COLO668 (cell line): Measurements from ENCODE around the gene KRT31.
"Not testable (repeated sequence)": the region's sequence is repeated elsewhere in the genome, so short reads cannot be mapped to it uniquely, and the experiment has no call there.

Experiments
- DNase-seq: peaks from one replicate; lab custom pipeline; 2025; ENCODE audit not compliant: unreplicated experiment; lab: John Stamatoyannopoulos, UW

Gene KRT31

GRCh38 chr17:41392278-41392677, 5.1 kb downstream of the KRT31 start:
- no peak for DNase-seq

GRCh38 chr17:41391535-41391934, 5.9 kb downstream of the KRT31 start:
- no peak for DNase-seq

GRCh38 chr17:41390411-41390938, 6.9 kb downstream of the KRT31 start:
- DNase-seq, result no peak

- DNase-seq, result no peak
Observed at GRCh38 chr17:41387670-41388069, 9.7 kb downstream of the KRT31 start.

- no peak for DNase-seq
Observed at GRCh38 chr17:41386227-41386626, 11.2 kb downstream of the KRT31 start.

GRCh38 chr17:41383690-41384089, 13.7 kb downstream of the KRT31 start:
- no peak for DNase-seq

- no peak for DNase-seq
Observed at GRCh38 chr17:41382394-41382793, 15.0 kb downstream of the KRT31 start.

- not testable (repeated sequence) for DNase-seq
Observed at GRCh38 chr17:41381943-41382342, 15.5 kb downstream of the KRT31 start, which contains the start of gene KRT34. Gene KRT34 (minus strand): TSS chr17:41382306. CDS start chr17:41382246, 60 bp downstream.

- not testable (repeated sequence) for DNase-seq
Observed at GRCh38 chr17:41380091-41380490, 17.3 kb downstream of the KRT31 start.

GRCh38 chr17:41377546-41377945, 19.9 kb downstream of the KRT31 start:
- no peak for DNase-seq

GRCh38 chr17:41369713-41370112, 27.7 kb downstream of the KRT31 start, which contains the start of gene KRT33B:
Gene KRT33B (minus strand): TSS chr17:41369813. CDS start chr17:41369750, 63 bp downstream.
- DNase-seq, result no peak

GRCh38 chr17:41369023-41369422, 28.4 kb downstream of the KRT31 start:
- no peak for DNase-seq

GRCh38 chr17:41367426-41368075, 29.9 kb downstream of the KRT31 start:
- DNase-seq, result no peak

GRCh38 chr17:41366070-41366469, 31.3 kb downstream of the KRT31 start:
- DNase-seq, result no peak

- DNase-seq, result no peak
Observed at GRCh38 chr17:41363881-41364280, 33.5 kb downstream of the KRT31 start.

- DNase-seq, result no peak
Observed at GRCh38 chr17:41360296-41360995, 37.0 kb downstream of the KRT31 start.

GRCh38 chr17:41354536-41354935, 42.9 kb downstream of the KRT31 start:
- no peak for DNase-seq

- DNase-seq, result no peak
Observed at GRCh38 chr17:41352597-41353366, 44.6 kb downstream of the KRT31 start.

GRCh38 chr17:41351177-41351576, 46.2 kb downstream of the KRT31 start:
- no peak for DNase-seq

GRCh38 chr17:41350381-41350878, 47.0 kb downstream of the KRT31 start, which contains the start of gene KRT33A:
Gene KRT33A (minus strand): TSS chr17:41350828. CDS start chr17:41350767, 61 bp downstream.
- DNase-seq, result not testable (repeated sequence)
